SK-N-MC (cell line): ENCODE data around the gene ERCC6L.

Source experiments
- EZH2 ChIP-seq: fragments of 200-600 bp; sonication (generic); IDR thresholded peaks from one replicate; pipeline ENCODE4 v1.6.1; 2017; ENCODE audit warnings: antibody characterized with exemption
- POLR2AphosphoS5 ChIP-seq: IDR thresholded peaks from 2 replicates; pipeline ENCODE4 v1.6.1; 2012; ENCODE audit warnings: mild to moderate bottlenecking, low read depth, low read length, borderline replicate concordance

DNA sequence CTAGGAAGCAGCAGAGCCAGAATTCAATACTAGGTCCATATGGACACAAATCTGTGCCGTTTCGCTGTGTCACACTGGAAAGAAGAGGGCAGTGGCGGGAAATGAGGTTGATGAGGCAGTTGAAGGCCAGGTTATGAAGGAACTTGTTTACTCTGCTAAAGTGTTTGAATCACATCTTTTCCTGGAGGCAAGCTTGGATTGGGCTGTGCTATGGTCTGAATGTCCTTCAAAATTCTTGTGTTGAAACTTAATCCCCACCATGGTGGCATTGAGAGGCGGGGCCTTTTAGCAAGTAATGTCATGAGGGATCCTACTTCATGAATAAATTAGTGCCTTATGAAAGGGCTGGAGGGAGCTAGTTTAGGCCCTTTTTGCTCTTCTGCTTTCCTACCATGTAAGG, 2.1 kb upstream of the ERCC6L start:
- no peak for TF ChIP-seq POLR2AphosphoS5
- no peak for TF ChIP-seq EZH2
